CD14-positive monocyte (primary cell): Measurements from ENCODE around the gene YWHAE. TPM values are rescaled to one million over a fixed set of nuclear protein-coding genes. Genes with fewer than 3 reads are reported as not detected.

Experiments used
- DNase-seq, 3 donors: peaks; one replicate each; pipeline ENCODE4 v3.0.0-alpha.2; 2011 to 2022
- H2AFZ ChIP-seq: 2 replicates; pipeline ENCODE4 v1.6.0; 2012; ENCODE audit warnings: mild to moderate bottlenecking, low read depth, low read length, inconsistent platforms; ENCODE audit not compliant: insufficient read depth, poor library complexity, severe bottlenecking
- H3K27ac ChIP-seq, 2 donors: 1 replicate in 1 of 2; 2 replicates in 1 of 2; pipeline ENCODE4 v1.5.1; 2012 to 2013; ENCODE audit warnings: low read length in 2 of 2, control low read depth in 1 of 2, inconsistent platforms in 1 of 2, low read depth in 1 of 2, mild to moderate bottlenecking in 1 of 2
- H3K27me3 ChIP-seq, 2 donors: one replicate each; pipeline versions ENCODE4 v1.6.0 to v1.6.1; 2011 to 2013; ENCODE audit warnings: low read length in 2 of 2; ENCODE audit not compliant: control insufficient read depth in 2 of 2, insufficient read depth in 2 of 2
- H3K36me3 ChIP-seq, 2 donors: replicated peaks in 1 of 2; 1 replicate in 1 of 2; 2 replicates in 1 of 2; pipeline versions ENCODE4 v1.5.1 to v1.6.1; 2012 to 2013; ENCODE audit warnings: low read length in 2 of 2, control low read depth in 1 of 2, inconsistent platforms in 1 of 2, mild to moderate bottlenecking in 1 of 2; ENCODE audit not compliant: insufficient read depth in 2 of 2, control insufficient read depth in 1 of 2
- H3K4me1 ChIP-seq, 2 donors: 1 replicate in 1 of 2; 2 replicates in 1 of 2; pipeline versions ENCODE4 v1.5.1 to v1.6.1; 2012 to 2013; ENCODE audit warnings: low read length in 2 of 2, control low read depth in 1 of 2, inconsistent platforms in 1 of 2, mild to moderate bottlenecking in 1 of 2, moderate library complexity in 1 of 2; ENCODE audit not compliant: insufficient read depth in 2 of 2, control insufficient read depth in 1 of 2
- H3K4me2 ChIP-seq: replicated peaks from 2 replicates; pipeline ENCODE3; 2012; ENCODE audit warnings: low read length, moderate library complexity, mild to moderate bottlenecking; ENCODE audit not compliant: poor library complexity, severe bottlenecking; ENCODE audit errors: extremely low read depth
- H3K4me3 ChIP-seq, 3 experiments: fragments of 200-600 bp in 1 of 3; sonication (generic) in 1 of 3; replicated peaks in 1 of 3; 1 replicate in 2 of 3; 2 replicates in 1 of 3; pipeline ENCODE4 v1.5.1; 2011 to 2013; ENCODE audit warnings: low read length in 3 of 3, mild to moderate bottlenecking in 3 of 3, control low read depth in 2 of 3, low read depth in 2 of 3, inconsistent platforms in 1 of 3, moderate library complexity in 1 of 3
- H3K79me2 ChIP-seq: 2 replicates; pipeline ENCODE4 v1.6.0; 2012; ENCODE audit warnings: mild to moderate bottlenecking, control low read depth, inconsistent platforms, low read length, moderate library complexity; ENCODE audit not compliant: insufficient read depth
- H3K9ac ChIP-seq: 2 replicates; pipeline ENCODE4 v1.6.0; 2017; ENCODE audit warnings: low read length, mild to moderate bottlenecking; ENCODE audit not compliant: insufficient read depth, poor library complexity, severe bottlenecking
- H3K9me3 ChIP-seq, 2 donors: replicated peaks in 1 of 2; 1 replicate in 1 of 2; 2 replicates in 1 of 2; pipeline versions ENCODE4 v1.5.1 to v1.6.1; 2012 to 2013; ENCODE audit warnings: low read length in 2 of 2, control low read depth in 1 of 2; ENCODE audit not compliant: control insufficient read depth in 1 of 2, insufficient read depth in 1 of 2
- H4K20me1 ChIP-seq: 2 replicates; pipeline ENCODE4 v1.6.0; 2012; ENCODE audit warnings: mild to moderate bottlenecking, low read length, control low read depth, moderate library complexity; ENCODE audit not compliant: insufficient read depth
- H3K27ac Mint-ChIP-seq, 7 donors: one replicate each; pipeline ENCODE4 v1.8.0; 2020; ENCODE audit warnings: mild to moderate bottlenecking in 7 of 7, mixed read lengths in 7 of 7, moderate library complexity in 6 of 7, inconsistent platforms in 2 of 7
- H3K27me3 Mint-ChIP-seq, 3 donors: one replicate each; pipeline ENCODE4 v1.8.0; 2021 to 2022; ENCODE audit warnings: low read depth in 3 of 3, mild to moderate bottlenecking in 3 of 3, mixed read lengths in 3 of 3, moderate library complexity in 3 of 3, inconsistent platforms in 1 of 3
- H3K36me3 Mint-ChIP-seq, 2 donors: one replicate each; pipeline ENCODE4 v1.8.0; 2020; ENCODE audit warnings: mixed read lengths in 2 of 2, inconsistent platforms in 1 of 2, mild to moderate bottlenecking in 1 of 2
- H3K4me1 Mint-ChIP-seq: one replicate; pipeline ENCODE4 v1.8.0; 2020; ENCODE audit warnings: mild to moderate bottlenecking, mixed read lengths
- H3K4me3 Mint-ChIP-seq, 2 donors: one replicate each; pipeline ENCODE4 v1.8.0; 2020; ENCODE audit warnings: mild to moderate bottlenecking in 2 of 2, mixed read lengths in 2 of 2, moderate library complexity in 1 of 2
- H3K9me3 Mint-ChIP-seq, 7 donors: one replicate each; pipeline ENCODE4 v1.8.0; 2020 to 2022; ENCODE audit warnings: mixed read lengths in 7 of 7, mild to moderate bottlenecking in 6 of 7, moderate library complexity in 6 of 7, inconsistent platforms in 2 of 7
- WGBS: methylation state at CpG from one replicate; pipeline ENCODE4 v1.1.5; 2013; ENCODE audit warnings: missing lambda C conversion rate; ENCODE audit not compliant: insufficient coverage; 5-methylcytosine and 5-hydroxymethylcytosine counted together
- intact Hi-C, 2 donors: fragments of 100-400 bp; cut with micrococcal nuclease; formaldehyde crosslinking; loops; one replicate each; pipeline versions ENCODE4 v1.15.0 to v1.15.1; 2023
- polyA plus RNA-seq, 3 donors: library from polyadenylated mRNA; depleted of rRNA in 1 of 3; unstranded in 2 of 3; stranded (reverse) in 1 of 3; fragments of 300-500 nt in 2 of 3; fragments of >200 nt in 1 of 3; fragmentation: Illumina TruSeq in 2 of 3; gene quantifications; 1 replicate in 2 of 3; 2 replicates in 1 of 3; pipeline ENCODE4 v1.2.3, GENCODE V29; 2012 to 2021
- TF ChIP-seq, protein P1 (sequence below): fragments of 200-600 bp; IDR thresholded peaks from one replicate; pipeline ENCODE4 v1.8.0; 2022; ENCODE audit warnings: antibody characterized with exemption, mild to moderate bottlenecking

The YWHAE gene
- polyA plus RNA-seq, 3 donors, result 165 to 185 (median 168) TPM

DNA sequence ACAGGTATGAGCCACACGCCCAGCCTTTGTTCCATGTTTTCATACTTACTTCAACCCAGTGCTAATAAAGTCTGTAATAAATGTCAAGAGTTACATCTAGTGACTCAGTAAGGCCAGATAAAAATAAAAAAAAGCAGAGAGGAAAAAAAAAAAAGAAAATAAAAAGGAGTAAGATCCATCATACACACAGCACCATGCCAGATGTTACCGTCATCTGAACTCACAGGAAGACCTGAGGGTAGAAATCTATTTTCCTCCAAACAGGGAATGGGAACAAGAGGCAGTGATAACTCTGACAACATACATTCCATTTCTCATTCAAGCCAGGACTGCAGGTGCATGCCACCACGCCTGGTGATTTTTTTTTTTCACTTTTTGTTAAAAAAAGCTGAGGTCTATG is 35.3 kb upstream of the YWHAE start:
- Mint-ChIP-seq H3K36me3 (peaks cover 39 to 82% of the 10 kb centered on the region in 2 donors), H3K27me3 (peaks cover 0 to 2% (median 0%) of the 10 kb centered on the region in 3 donors), H3K4me3 (no peak overlapping the region), H3K9me3 (no peaks in the 10 kb centered on the region), H3K27ac (peak overlapping the region in 3 of 7 donors; percentile 13 to 44 (median 18)), H3K4me1 (no peaks in the 10 kb centered on the region)
- WGBS, result no CpG with 5 or more reads among the region's 3 CpGs
- H3K36me3 ChIP-seq, result peaks cover 42 to 81% of the 10 kb centered on the region in 2 donors
- intact Hi-C loops, result no loop called here
- TF ChIP-seq, protein P1, sequence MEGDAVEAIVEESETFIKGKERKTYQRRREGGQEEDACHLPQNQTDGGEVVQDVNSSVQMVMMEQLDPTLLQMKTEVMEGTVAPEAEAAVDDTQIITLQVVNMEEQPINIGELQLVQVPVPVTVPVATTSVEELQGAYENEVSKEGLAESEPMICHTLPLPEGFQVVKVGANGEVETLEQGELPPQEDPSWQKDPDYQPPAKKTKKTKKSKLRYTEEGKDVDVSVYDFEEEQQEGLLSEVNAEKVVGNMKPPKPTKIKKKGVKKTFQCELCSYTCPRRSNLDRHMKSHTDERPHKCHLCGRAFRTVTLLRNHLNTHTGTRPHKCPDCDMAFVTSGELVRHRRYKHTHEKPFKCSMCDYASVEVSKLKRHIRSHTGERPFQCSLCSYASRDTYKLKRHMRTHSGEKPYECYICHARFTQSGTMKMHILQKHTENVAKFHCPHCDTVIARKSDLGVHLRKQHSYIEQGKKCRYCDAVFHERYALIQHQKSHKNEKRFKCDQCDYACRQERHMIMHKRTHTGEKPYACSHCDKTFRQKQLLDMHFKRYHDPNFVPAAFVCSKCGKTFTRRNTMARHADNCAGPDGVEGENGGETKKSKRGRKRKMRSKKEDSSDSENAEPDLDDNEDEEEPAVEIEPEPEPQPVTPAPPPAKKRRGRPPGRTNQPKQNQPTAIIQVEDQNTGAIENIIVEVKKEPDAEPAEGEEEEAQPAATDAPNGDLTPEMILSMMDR, result no peak
- H3K27me3 ChIP-seq, result no peaks in the 10 kb centered on the region
- no peaks in the 10 kb centered on the region for H3K4me1 ChIP-seq
- H3K9ac ChIP-seq, result no peak overlapping the region
- H3K9me3 ChIP-seq, result no peaks in the 10 kb centered on the region
- H4K20me1 ChIP-seq, result peaks cover 100% of the 10 kb centered on the region
- no peak overlapping the region for H2AFZ ChIP-seq
- peaks cover 97% of the 10 kb centered on the region for H3K79me2 ChIP-seq
- no peak overlapping the region for H3K4me3 ChIP-seq
- no peak for DNase-seq
- H3K4me2 ChIP-seq, result no peak overlapping the region
- no peak overlapping the region for H3K27ac ChIP-seq

DNA sequence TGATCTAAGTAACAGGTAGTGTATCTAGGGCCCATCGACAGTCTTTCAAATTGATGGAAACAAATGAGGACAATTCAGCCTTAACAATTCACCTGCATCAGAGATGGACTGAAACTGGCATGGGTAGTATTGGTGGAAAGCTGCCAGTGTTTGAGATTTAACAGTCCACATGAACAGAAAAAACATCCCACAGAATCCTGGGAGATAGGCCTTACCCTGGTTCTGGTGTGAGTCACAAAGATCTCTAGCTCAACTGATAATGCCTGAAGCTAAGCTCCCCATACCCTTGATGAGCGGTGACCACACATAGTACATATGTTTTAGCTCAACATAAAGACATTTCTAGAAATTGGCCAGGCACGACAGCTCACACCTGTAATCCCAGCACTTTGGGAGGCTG is 34.1 kb upstream of the YWHAE start:
- Histone ChIP-seq H3K4me2 (no peak overlapping the region), H3K4me1 (no peaks in the 10 kb centered on the region), H3K27me3 (no peaks in the 10 kb centered on the region), H3K4me3 (no peak overlapping the region), H3K27ac (no peak overlapping the region), H3K9ac (no peak overlapping the region), H3K9me3 (no peaks in the 10 kb centered on the region), H4K20me1 (peaks cover 100% of the 10 kb centered on the region), H3K36me3 (peaks cover 49 to 88% of the 10 kb centered on the region in 2 donors), H2AFZ (no peak overlapping the region), H3K79me2 (peaks cover 98% of the 10 kb centered on the region)
- WGBS, result 100% methylated on average over 1 of the region's 3 CpGs
- no peak overlapping the region for H3K4me3 Mint-ChIP-seq
- no peak for DNase-seq
- no peaks in the 10 kb centered on the region for H3K4me1 Mint-ChIP-seq
- TF ChIP-seq, protein P1, result no peak
- no peak overlapping the region for H3K27ac Mint-ChIP-seq
- no peaks in the 10 kb centered on the region for H3K9me3 Mint-ChIP-seq
- intact Hi-C loops, result no loop called here
- H3K27me3 Mint-ChIP-seq, result peaks cover 0 to 2% (median 0%) of the 10 kb centered on the region in 3 donors
- peaks cover 47 to 88% of the 10 kb centered on the region in 2 donors for H3K36me3 Mint-ChIP-seq
